Peyer's patch (tissue), 4 donors: Measurements from ENCODE around the gene OR52E6. TPM values are rescaled to one million over a fixed set of nuclear protein-coding genes. Genes with fewer than 3 reads are reported as not detected.

Source experiments
- DNase-seq, 3 donors: peaks; one replicate each; pipeline ENCODE4 v3.0.0-alpha.2; 2017 to 2019
- H3K27ac ChIP-seq, 4 donors: fragments of 200-600 bp; sonication (generic); one replicate each; pipeline ENCODE4 v1.5.1; 2016 to 2019
- H3K27me3 ChIP-seq, 2 donors: fragments of 200-600 bp; sonication (generic); one replicate each; pipeline ENCODE4 v1.5.1; 2019
- H3K36me3 ChIP-seq, 3 donors: fragments of 200-600 bp; sonication (generic); one replicate each; pipeline ENCODE4 v1.5.1; 2016 to 2019
- H3K4me1 ChIP-seq, 4 donors: fragments of 200-600 bp; sonication (generic); one replicate each; pipeline ENCODE4 v1.5.1; 2016 to 2019
- H3K4me3 ChIP-seq, 4 donors: fragments of 200-600 bp; sonication (generic); 1 replicate in 3 of 4; 2 replicates in 1 of 4; pipeline ENCODE4 v1.5.1; 2016 to 2019; ENCODE audit warnings: mild to moderate bottlenecking in 1 of 4
- H3K9me3 ChIP-seq, 4 donors: fragments of 200-600 bp; sonication (generic); one replicate each; pipeline ENCODE4 v1.5.1; 2016 to 2019; ENCODE audit warnings: mild to moderate bottlenecking in 1 of 4
- CTCF ChIP-seq, 6 experiments: fragments of 450-650 bp in 4 of 6; fragments of 200-600 bp in 2 of 6; sonication (generic) in 1 of 6; IDR thresholded peaks; one replicate each; pipeline ENCODE4 v1.5.1; 2017 to 2019; ENCODE audit warnings: antibody characterized with exemption in 6 of 6, mild to moderate bottlenecking in 3 of 6, moderate library complexity in 1 of 6
- POLR2A ChIP-seq, 2 donors: fragments of 450-650 bp; IDR thresholded peaks; one replicate each; pipeline ENCODE4 v1.5.1; 2017; ENCODE audit warnings: antibody characterized with exemption in 2 of 2, mild to moderate bottlenecking in 2 of 2, moderate library complexity in 2 of 2
- total RNA-seq, 4 donors: library from RNA; depleted of rRNA; stranded (reverse); fragments of >200 nt; gene quantifications; one replicate each; pipeline ENCODE4 v1.1.0, GENCODE V29; 2016

The OR52E6 gene
- total RNA-seq, 4 donors from 2014 or later: not detected

GRCh38 chr11:5796541-5796940 lies 45.2 kb downstream of the OR52E6 start:
- H3K36me3 ChIP-seq: no peaks in the 10 kb centered on the region
- no peaks in the 10 kb centered on the region for H3K27me3 ChIP-seq
- no peak overlapping the region for H3K4me3 ChIP-seq
- H3K4me1 ChIP-seq: no peaks in the 10 kb centered on the region
- no peak overlapping the region for H3K27ac ChIP-seq
- DNase-seq: no peak
- no peaks in the 10 kb centered on the region for H3K9me3 ChIP-seq
- no peak for TF ChIP-seq CTCF (IDR thresholded peaks at IDR 0.05)
- no peak for TF ChIP-seq POLR2A (IDR thresholded peaks at IDR 0.05)

- no peak within 1 kb of the TSS for H3K4me3 ChIP-seq
- TF ChIP-seq POLR2A (IDR thresholded peaks at IDR 0.05): no peak
- no peak for TF ChIP-seq CTCF (IDR thresholded peaks at IDR 0.05)
- no peaks in the 10 kb centered on the region for H3K4me1 ChIP-seq
- H3K27me3 ChIP-seq: no peaks in the 10 kb centered on the region
- no peaks in the 10 kb centered on the region for H3K9me3 ChIP-seq
- H3K27ac ChIP-seq: no peak within 1 kb of the TSS
- H3K36me3 ChIP-seq: no peaks in the 10 kb centered on the region
- DNase-seq: no peak
Measured at GRCh38 chr11:5791165-5791564, 50.5 kb downstream of the OR52E6 start, which contains the start of gene OR52N1. Gene OR52N1 (minus strand): TSS chr11:5791265. CDS start chr11:5788816, 2,449 bp downstream.

Other genes starting within 250 kb of the OR52E6 start
- 1 to 10 TPM in 3 of 4 donors, under 1 TPM in 1; 0.53 to 3.3 (median 1.3) TPM for gene TRIM6, start 245.3 kb downstream of the OR52E6 start, total RNA-seq
- gene TRIM34, start 216.9 kb downstream of the OR52E6 start, total RNA-seq: 10 to 100 TPM in 3 of 4 donors, 1 to 10 TPM in 1; 6.7 to 14.9 (median 11.0) TPM
- gene TRIM5, start 156.8 kb downstream of the OR52E6 start, total RNA-seq: 10 to 100 TPM in 3 of 4 donors, 1 to 10 TPM in 1; 8.1 to 55.3 (median 21.3) TPM
- 100 to 1,000 TPM in 1 of 4 donors, 10 to 100 TPM in 3; 23.9 to 309 (median 34.3) TPM for gene TRIM22, start 152.1 kb downstream of the OR52E6 start, total RNA-seq
- gene OR56B1, start 105.4 kb downstream of the OR52E6 start, total RNA-seq: not detected
- gene OR52N4, start 87.7 kb downstream of the OR52E6 start, total RNA-seq: not detected
- not detected for gene OR52N5, start 58.5 kb downstream of the OR52E6 start, total RNA-seq
- gene OR52N1, start 50.6 kb downstream of the OR52E6 start, total RNA-seq: not detected
- gene OR52N2, start 33.0 kb downstream of the OR52E6 start, total RNA-seq: not detected
- gene OR52E8, start 15.8 kb upstream of the OR52E6 start, total RNA-seq: not detected
- gene OR52E4, start 38.7 kb upstream of the OR52E6 start, total RNA-seq: not detected
- gene OR52E5, start 51.3 kb upstream of the OR52E6 start, total RNA-seq: not detected
- gene OR56A3, start 100.4 kb upstream of the OR52E6 start, total RNA-seq: not detected
- gene OR56A5, start 126.6 kb upstream of the OR52E6 start, total RNA-seq: not detected
- gene OR52L1, start 145.1 kb upstream of the OR52E6 start, total RNA-seq: not detected
- gene OR56A4, start 165.0 kb upstream of the OR52E6 start, total RNA-seq: not detected
- gene OR56A1, start 188.9 kb upstream of the OR52E6 start, total RNA-seq: not detected